GM21723 (cell line): Measurements from ENCODE around the gene WWOX.

Experiments
- ATAC-seq: cut with Tn5 transposase; IDR thresholded peaks from one replicate; pipeline ENCODE4 v1.9.1; 2021; ENCODE audit warnings: mild to moderate bottlenecking, moderate library complexity; ENCODE audit not compliant: unreplicated experiment

WWOX gene

GRCh38 chr16:79096246-79096645 lies 996.8 kb downstream of the WWOX start:
- ATAC-seq, result no peak

GRCh38 chr16:79097166-79097565 lies 997.7 kb downstream of the WWOX start:
- ATAC-seq, result no peak

GRCh38 chr16:79097771-79098170 lies 998.3 kb downstream of the WWOX start:
- no peak for ATAC-seq

GRCh38 chr16:79098907-79099306 lies 999.5 kb downstream of the WWOX start:
- ATAC-seq, result no peak

GRCh38 chr16:79099716-79100115 lies 1000.3 kb downstream of the WWOX start:
- no peak for ATAC-seq

GRCh38 chr16:79100447-79100846 lies 1001.0 kb downstream of the WWOX start:
- ATAC-seq, result no peak

GRCh38 chr16:79101491-79101890 lies 1002.0 kb downstream of the WWOX start:
- no peak for ATAC-seq

- no peak for ATAC-seq
These were observed 1005.1 kb downstream of the WWOX start for GRCh38 chr16:79104567-79104966.

- ATAC-seq, result no peak
These were observed 1007.8 kb downstream of the WWOX start for GRCh38 chr16:79107301-79107700.

GRCh38 chr16:79109771-79110170 lies 1010.3 kb downstream of the WWOX start:
- no peak for ATAC-seq

GRCh38 chr16:79110242-79110641 lies 1010.8 kb downstream of the WWOX start:
- no peak for ATAC-seq

GRCh38 chr16:79110953-79111352 lies 1011.5 kb downstream of the WWOX start:
- no peak for ATAC-seq

- ATAC-seq, result no peak
These were observed 1013.0 kb downstream of the WWOX start for GRCh38 chr16:79112462-79112861.

- no peak for ATAC-seq
These were observed 1014.4 kb downstream of the WWOX start for GRCh38 chr16:79113826-79114225.

- ATAC-seq, result no peak
These were observed 1015.3 kb downstream of the WWOX start for GRCh38 chr16:79114759-79115158.

- no peak for ATAC-seq
These were observed 1022.5 kb downstream of the WWOX start for GRCh38 chr16:79121906-79122305.

- no peak for ATAC-seq
These were observed 1022.9 kb downstream of the WWOX start for GRCh38 chr16:79122343-79122742.

- no peak for ATAC-seq
These were observed 1024.7 kb downstream of the WWOX start for GRCh38 chr16:79124016-79124756.

- ATAC-seq, result no peak
These were observed 1028.3 kb downstream of the WWOX start for GRCh38 chr16:79127766-79128165.

- no peak for ATAC-seq
These were observed 1029.3 kb downstream of the WWOX start for GRCh38 chr16:79128706-79129105.

- ATAC-seq, result no peak
These were observed 1031.2 kb downstream of the WWOX start for GRCh38 chr16:79130616-79131015.

GRCh38 chr16:79131321-79132075 lies 1032.0 kb downstream of the WWOX start:
- no peak for ATAC-seq
